ENCODE data around the gene ASXL1. TPM values are rescaled to one million over a fixed set of nuclear protein-coding genes. Genes with fewer than 3 reads are reported as not detected.

ASXL1 gene
- total and polyA plus RNA-seq, 9 of the 15 experiments (the other 6 are each of a cell fraction or from before 2014, with no cell fraction given), result 6.5 to 65.3 (median 32.3) TPM

DNA sequence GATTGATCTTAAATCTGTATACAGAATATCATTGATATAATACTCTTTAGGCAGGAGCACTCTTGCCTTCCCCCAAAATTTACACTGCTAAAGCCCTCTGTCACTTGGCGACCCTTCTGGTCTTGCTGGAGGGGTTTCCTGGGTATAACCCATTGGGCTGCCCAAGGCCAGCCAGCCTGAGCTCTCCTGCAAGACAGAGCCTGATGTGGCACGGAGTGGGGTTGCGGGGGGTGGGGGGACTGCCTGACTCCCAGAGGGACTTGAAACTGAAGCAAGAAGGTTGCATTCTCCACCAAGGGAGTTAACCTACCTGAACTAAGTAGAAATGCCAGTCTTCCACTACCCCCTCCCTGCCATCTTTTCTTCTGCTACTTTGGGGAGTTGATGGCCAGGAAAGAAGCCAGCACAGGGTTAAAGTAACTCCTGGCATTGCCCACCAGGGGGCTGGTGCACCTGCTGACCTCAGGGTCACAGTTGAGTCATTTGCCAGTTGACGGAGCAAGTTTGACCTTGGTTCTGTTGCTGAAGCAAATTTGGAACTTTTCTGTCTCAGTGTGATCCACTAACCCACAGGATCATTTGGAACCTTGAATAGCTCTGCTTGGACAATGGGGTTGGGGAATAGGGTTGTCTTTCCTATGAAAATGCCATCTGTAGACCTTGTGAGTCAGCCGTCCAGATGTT is 79.4 kb downstream of the ASXL1 start:
- in situ Hi-C loops (cut with MboI), result loop anchor here (5.0 kb wide), 1 partner anchor 105 kb away; no protein-coding TSS in a partner anchor
- H3K4me2 ChIP-seq (ENCODE audit: insufficient read depth, low read length), result no peak overlapping the region
- peaks cover 13% of the 10 kb centered on the region for H4K20me1 ChIP-seq (replicated peaks; ENCODE audit: control insufficient read depth, insufficient read depth, low read length)
- ChIA-PET POLR2A (interaction anchor here (0.5 to 0.7 kb wide), 2 partner anchors 61 to 373 kb away, joined by 3 to 4 read pairs; no protein-coding TSS in a partner anchor), CTCF (ENCODE audit: low intra/inter-chr PET ratio) (interaction anchor here (0.6 to 2.6 kb wide), 4 partner anchors 84 to 341 kb away, joined by 3 to 7 read pairs (median 4); no protein-coding TSS in a partner anchor)
- H3K36me3 ChIP-seq (ENCODE audit: control insufficient read depth, insufficient read depth, low read length), result peaks cover 80% of the 10 kb centered on the region; the same call in 2 of the 3 replicates
- DNase-seq (ENCODE audit: extremely low read depth in 1 of 4, low spot score in 3 of 4), result peak in 1 of 4 experiments; percentile 25
- no peak overlapping the region for H2AFZ ChIP-seq (ENCODE audit: low read depth, low read length)
- no peak overlapping the region for H3K4me3 ChIP-seq
- no peaks in the 10 kb centered on the region for H3K79me2 ChIP-seq (ENCODE audit: control insufficient read depth, insufficient read depth, low read length)
- intact Hi-C loops (cut with micrococcal nuclease), result loop anchor here (2.0 to 5.0 kb wide), 3 partner anchors 80 to 280 kb away; partner anchors contain the start of gene ASXL1
- no peaks in the 10 kb centered on the region for H3K9me1 ChIP-seq (ENCODE audit: control insufficient read depth, insufficient read depth, low read length)
- WGBS (ENCODE audit: insufficient coverage, low coverage, missing lambda C conversion rate), result 72% methylated on average over 3 of the region's 5 CpGs
- FAIRE-seq, result peak; percentile 77
- no peak; the same call in 2 of the 3 replicates for ATAC-seq
- BruUV-seq (replicated peaks), result no TSS peak
- H3K9me3 ChIP-seq (replicated peaks; ENCODE audit: control insufficient read depth, insufficient read depth, low read depth, low read length), result no peaks in the 10 kb centered on the region
- no peak overlapping the region for H3K27ac ChIP-seq (ENCODE audit: extremely low read depth, low read depth, low read length)
- no peak overlapping the region for H3K9ac ChIP-seq (ENCODE audit: insufficient read depth in 1 of 2, low read depth in 2 of 2, low read length in 2 of 2)
- no peaks in the 10 kb centered on the region for H3K27me3 ChIP-seq (ENCODE audit: control insufficient read depth in 2 of 2, insufficient read depth in 2 of 2, low read length in 2 of 2)
- H3K4me1 ChIP-seq (replicated peaks in 1 of 2; ENCODE audit: control insufficient read depth in 2 of 2, insufficient read depth in 2 of 2, low read length in 2 of 2), result peaks cover 0 to 3% of the 10 kb centered on the region in 2 experiments; a peak in 1 of 5 replicates
- no peak for TF ChIP-seq ZFP30 (CRISPR knock-in tag; IDR thresholded peaks at IDR 0.05; ENCODE audit: borderline replicate concordance)
- TF ChIP-seq CTCF (IDR thresholded peaks at IDR 0.05 in 2 of 3, conservative IDR thresholded peaks at IDR 0.05 in 1 of 3; ENCODE audit: insufficient read depth in 2 of 3, low read depth in 1 of 3, low read length in 3 of 3), result peak; percentile 40 to 57 (median 55)
- 0 out of 2 replicates have a peak, but pooled peaks have one; percentile 25 for TF ChIP-seq XRCC5 (IDR thresholded peaks at IDR 0.05; ENCODE audit: low read depth, low read length)
- no peak for TF ChIP-seq ZNF518B (CRISPR knock-in tag; IDR thresholded peaks at IDR 0.05)
- no peak for TF ChIP-seq PTBP1 (IDR thresholded peaks at IDR 0.05; ENCODE audit: low read depth, low read length)
- no peak for TF ChIP-seq TOE1 (IDR thresholded peaks at IDR 0.05; ENCODE audit: borderline replicate concordance)
- no peak for TF ChIP-seq TOE1 (CRISPR knock-in tag; IDR thresholded peaks at IDR 0.05; ENCODE audit: borderline replicate concordance, low read depth)
- TF ChIP-seq ZNF232 (CRISPR knock-in tag; IDR thresholded peaks at IDR 0.05), result no peak
- TF ChIP-seq CREB3 (tag; conservative IDR thresholded peaks at IDR 0.05; ENCODE audit: low read depth), result no peak
- no peak for TF ChIP-seq SRSF9 (IDR thresholded peaks at IDR 0.05; ENCODE audit: borderline replicate concordance, low read depth, low read length)
